ENCODE data around the gene MLKL.
A peak's percentile ranks its signal among the peaks of the same experiment; 100 is the strongest.
"Not testable (repeated sequence)": the region's sequence is repeated elsewhere in the genome, so short reads cannot be mapped to it uniquely, and the experiment has no call there.

The MLKL gene

GRCh38 chr16:74726716-74727115 lies 26.1 kb upstream of the MLKL start:
- DNase-seq (ENCODE audit: low spot score in 2 of 2): no peak
- no peak overlapping the region for H3K4me3 Mint-ChIP-seq
- peaks cover 40% of the 10 kb centered on the region for H3K27me3 Mint-ChIP-seq
- peaks cover 6% of the 10 kb centered on the region for H3K4me1 Mint-ChIP-seq
- H3K27ac Mint-ChIP-seq (ENCODE audit: low read depth): no peak overlapping the region
- no peak for ATAC-seq (replicated peaks; ENCODE audit: extremely low read depth, poor library complexity, severe bottlenecking)
- H3K36me3 Mint-ChIP-seq (ENCODE audit: insufficient read depth): peaks cover 1% of the 10 kb centered on the region
- H3K9me3 Mint-ChIP-seq: peaks cover 12% of the 10 kb centered on the region

DNA sequence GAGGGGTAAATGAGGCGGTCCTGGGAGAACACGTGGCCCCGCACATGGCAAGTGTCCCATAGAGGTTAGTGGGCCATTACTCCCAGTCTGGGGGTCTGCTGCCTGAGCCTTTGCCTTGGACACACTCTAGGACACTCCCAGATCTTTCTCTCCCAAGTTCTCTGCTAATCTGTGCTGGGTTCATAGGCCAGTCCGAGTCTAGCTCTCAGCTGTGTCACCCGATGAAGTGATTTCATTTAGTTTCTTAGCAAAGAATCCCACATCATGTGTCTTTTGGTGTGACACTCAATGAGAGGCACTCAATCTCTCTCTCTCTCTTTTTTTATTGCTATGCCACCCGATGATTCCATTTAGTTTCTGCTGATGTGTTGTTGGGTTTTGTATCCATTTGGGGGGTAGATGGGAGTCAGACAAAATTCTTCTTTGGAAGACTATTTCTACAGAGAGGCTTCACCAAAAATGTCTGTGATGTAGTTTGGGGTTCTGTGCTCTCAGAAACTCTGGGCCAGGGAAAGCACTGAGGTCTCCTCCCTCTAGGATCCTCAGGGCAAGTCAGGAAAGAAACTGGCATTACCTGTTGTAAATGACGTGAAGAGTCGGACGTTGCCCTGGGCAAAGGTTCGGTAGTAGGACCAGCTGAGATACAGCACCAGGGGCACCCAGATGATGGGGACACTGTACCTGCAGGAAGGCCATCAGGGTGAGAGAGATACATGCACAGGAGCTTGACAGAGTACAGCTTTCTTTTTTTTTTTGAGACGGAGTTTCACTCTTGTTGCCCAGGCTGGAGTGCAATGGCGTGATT lies 25.2 kb upstream of the MLKL start:
- H3K4me3 Mint-ChIP-seq: no peak overlapping the region
- peaks cover 6% of the 10 kb centered on the region for H3K4me1 Mint-ChIP-seq
- DNase-seq (ENCODE audit: low spot score in 2 of 2): no peak
- peaks cover 1% of the 10 kb centered on the region for H3K36me3 Mint-ChIP-seq (ENCODE audit: insufficient read depth)
- no peak overlapping the region for H3K27ac Mint-ChIP-seq (ENCODE audit: low read depth)
- no peak for ATAC-seq (replicated peaks; ENCODE audit: extremely low read depth, poor library complexity, severe bottlenecking)
- H3K27me3 Mint-ChIP-seq: peaks cover 40% of the 10 kb centered on the region
- H3K9me3 Mint-ChIP-seq: peaks cover 12% of the 10 kb centered on the region

DNA sequence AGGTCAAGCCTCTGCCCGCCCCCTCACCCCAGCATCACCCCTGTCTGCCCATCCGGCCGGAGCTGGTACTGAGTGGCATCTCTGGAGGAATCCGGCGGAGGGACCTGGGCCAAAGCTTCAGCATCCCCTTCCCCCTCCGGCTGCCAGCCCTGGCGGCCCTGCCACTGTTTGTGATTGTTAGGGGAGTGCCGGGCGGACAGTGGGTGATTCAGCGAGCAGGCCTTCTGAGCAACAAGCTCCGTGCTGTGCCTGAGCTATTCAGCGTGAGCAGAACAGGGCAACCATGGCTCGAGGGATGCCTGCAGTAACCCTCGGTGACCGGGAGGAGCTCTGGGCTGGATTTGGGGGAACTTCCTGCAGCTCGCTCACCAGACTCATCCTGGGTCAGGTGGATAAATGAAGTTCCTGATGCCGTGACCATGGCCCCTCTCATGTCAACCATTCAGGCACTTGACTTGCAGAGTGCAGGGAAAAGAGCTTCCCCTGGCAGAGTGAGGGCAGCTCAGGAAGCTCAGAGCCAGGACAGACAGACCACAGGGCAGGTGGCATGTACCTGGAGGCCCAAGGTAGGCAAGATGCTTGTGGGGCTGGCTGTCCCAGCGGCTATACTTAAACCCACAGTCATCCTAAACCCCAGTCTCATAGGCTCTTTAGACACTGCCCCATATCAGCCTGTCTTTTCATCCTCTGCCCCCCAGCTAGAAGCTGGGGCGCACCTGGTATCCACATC lies 24.3 kb upstream of the MLKL start:
- Mint-ChIP-seq H3K4me3 (no peak overlapping the region), H3K36me3 (ENCODE audit: insufficient read depth) (peaks cover 1% of the 10 kb centered on the region), H3K27ac (ENCODE audit: low read depth) (no peak overlapping the region), H3K9me3 (peaks cover 12% of the 10 kb centered on the region), H3K4me1 (no peaks in the 10 kb centered on the region), H3K27me3 (peaks cover 40% of the 10 kb centered on the region)
- ATAC-seq (replicated peaks; ENCODE audit: extremely low read depth, poor library complexity, severe bottlenecking) (no peak), DNase-seq (ENCODE audit: low spot score in 2 of 2) (no peak)

- Mint-ChIP-seq H3K27me3 (peaks cover 40% of the 10 kb centered on the region), H3K27ac (ENCODE audit: low read depth) (peak overlapping the region; percentile 64), H3K4me3 (no peak overlapping the region), H3K36me3 (ENCODE audit: insufficient read depth) (peaks cover 1% of the 10 kb centered on the region), H3K4me1 (no peaks in the 10 kb centered on the region), H3K9me3 (peaks cover 12% of the 10 kb centered on the region)
- DNase-seq (ENCODE audit: low spot score in 2 of 2) (no peak), ATAC-seq (replicated peaks; ENCODE audit: extremely low read depth, poor library complexity, severe bottlenecking) (no peak)
Measured at GRCh38 chr16:74723256-74723655, 22.6 kb upstream of the MLKL start.

GRCh38 chr16:74722156-74722555 lies 21.5 kb upstream of the MLKL start:
- H3K27ac Mint-ChIP-seq (ENCODE audit: low read depth); ATAC-seq (replicated peaks; ENCODE audit: extremely low read depth, poor library complexity, severe bottlenecking); DNase-seq (ENCODE audit: low spot score in 2 of 2); H3K36me3 Mint-ChIP-seq (ENCODE audit: insufficient read depth); H3K9me3 Mint-ChIP-seq; H3K4me3 Mint-ChIP-seq; H3K4me1 Mint-ChIP-seq: not testable (repeated sequence)
- peaks cover 38% of the 10 kb centered on the region for H3K27me3 Mint-ChIP-seq

- ATAC-seq (replicated peaks; ENCODE audit: extremely low read depth, poor library complexity, severe bottlenecking) (no peak), DNase-seq (ENCODE audit: low spot score in 2 of 2) (no peak)
- Mint-ChIP-seq H3K4me1 (no peaks in the 10 kb centered on the region), H3K4me3 (no peak overlapping the region), H3K27ac (ENCODE audit: low read depth) (no peak overlapping the region), H3K9me3 (peaks cover 4% of the 10 kb centered on the region), H3K36me3 (ENCODE audit: insufficient read depth) (peaks cover 1% of the 10 kb centered on the region), H3K27me3 (peaks cover 38% of the 10 kb centered on the region)
Measured at GRCh38 chr16:74721716-74722115, 21.1 kb upstream of the MLKL start.

- peaks cover 1% of the 10 kb centered on the region for H3K36me3 Mint-ChIP-seq (ENCODE audit: insufficient read depth)
- DNase-seq (ENCODE audit: low spot score in 2 of 2) (no peak), ATAC-seq (replicated peaks; ENCODE audit: extremely low read depth, poor library complexity, severe bottlenecking) (no peak)
- no peak overlapping the region for H3K27ac Mint-ChIP-seq (ENCODE audit: low read depth)
- no peak overlapping the region for H3K4me3 Mint-ChIP-seq
- H3K27me3 Mint-ChIP-seq: peaks cover 32% of the 10 kb centered on the region
- H3K9me3 Mint-ChIP-seq: no peaks in the 10 kb centered on the region
- H3K4me1 Mint-ChIP-seq: no peaks in the 10 kb centered on the region
Measured at GRCh38 chr16:74720579-74720978, 19.9 kb upstream of the MLKL start.

- Mint-ChIP-seq H3K9me3 (no peaks in the 10 kb centered on the region), H3K4me3 (no peak overlapping the region), H3K27me3 (peaks cover 23% of the 10 kb centered on the region), H3K4me1 (no peaks in the 10 kb centered on the region), H3K27ac (ENCODE audit: low read depth) (no peak overlapping the region), H3K36me3 (ENCODE audit: insufficient read depth) (peaks cover 2% of the 10 kb centered on the region)
- no peak for DNase-seq (ENCODE audit: low spot score in 2 of 2)
- no peak for ATAC-seq (replicated peaks; ENCODE audit: extremely low read depth, poor library complexity, severe bottlenecking)
Measured at GRCh38 chr16:74718741-74719610, 18.3 kb upstream of the MLKL start.

- Mint-ChIP-seq H3K4me3 (no peak overlapping the region), H3K27ac (ENCODE audit: low read depth) (no peak overlapping the region), H3K4me1 (no peaks in the 10 kb centered on the region), H3K9me3 (no peaks in the 10 kb centered on the region), H3K36me3 (ENCODE audit: insufficient read depth) (peaks cover 2% of the 10 kb centered on the region), H3K27me3 (peaks cover 14% of the 10 kb centered on the region)
- DNase-seq (ENCODE audit: low spot score in 2 of 2) (no peak), ATAC-seq (replicated peaks; ENCODE audit: extremely low read depth, poor library complexity, severe bottlenecking) (no peak)
Measured at GRCh38 chr16:74718140-74718539, 17.5 kb upstream of the MLKL start.

- no peak overlapping the region for H3K27ac Mint-ChIP-seq (ENCODE audit: low read depth)
- H3K4me1 Mint-ChIP-seq: no peaks in the 10 kb centered on the region
- H3K27me3 Mint-ChIP-seq: peaks cover 10% of the 10 kb centered on the region
- ATAC-seq (replicated peaks; ENCODE audit: extremely low read depth, poor library complexity, severe bottlenecking) (no peak), DNase-seq (ENCODE audit: low spot score in 2 of 2) (no peak)
- no peaks in the 10 kb centered on the region for H3K9me3 Mint-ChIP-seq
- H3K4me3 Mint-ChIP-seq: no peak overlapping the region
- peaks cover 1% of the 10 kb centered on the region for H3K36me3 Mint-ChIP-seq (ENCODE audit: insufficient read depth)
Measured at GRCh38 chr16:74717367-74717766, 16.7 kb upstream of the MLKL start.

- Mint-ChIP-seq H3K9me3 (no peaks in the 10 kb centered on the region), H3K27me3 (peaks cover 10% of the 10 kb centered on the region), H3K4me3 (no peak overlapping the region), H3K27ac (ENCODE audit: low read depth) (no peak overlapping the region), H3K36me3 (ENCODE audit: insufficient read depth) (peaks cover 1% of the 10 kb centered on the region), H3K4me1 (no peaks in the 10 kb centered on the region)
- DNase-seq (ENCODE audit: low spot score in 2 of 2) (no peak), ATAC-seq (replicated peaks; ENCODE audit: extremely low read depth, poor library complexity, severe bottlenecking) (no peak)
Measured at GRCh38 chr16:74716355-74716754, 15.7 kb upstream of the MLKL start.

- ATAC-seq (replicated peaks; ENCODE audit: extremely low read depth, poor library complexity, severe bottlenecking) (no peak), DNase-seq (ENCODE audit: low spot score in 2 of 2) (no peak)
- peaks cover 10% of the 10 kb centered on the region for H3K27me3 Mint-ChIP-seq
- no peak overlapping the region for H3K4me3 Mint-ChIP-seq
- peaks cover 6% of the 10 kb centered on the region for H3K4me1 Mint-ChIP-seq
- no peak overlapping the region for H3K27ac Mint-ChIP-seq (ENCODE audit: low read depth)
- no peaks in the 10 kb centered on the region for H3K9me3 Mint-ChIP-seq
- peaks cover 1% of the 10 kb centered on the region for H3K36me3 Mint-ChIP-seq (ENCODE audit: insufficient read depth)
Measured at GRCh38 chr16:74713876-74714275, 13.2 kb upstream of the MLKL start.

All from central memory CD8-positive, alpha-beta T cell (primary cell).